ENCODE results near the gene ATXN1. TPM values are rescaled to one million over a fixed set of nuclear protein-coding genes. Genes with fewer than 3 reads are reported as not detected.
A peak's percentile ranks its signal among the peaks of the same experiment; 100 is the strongest.

The ATXN1 gene
- total RNA-seq, 4 donors from 2014 or later: 21.0 to 102 (median 51.1) TPM

DNA sequence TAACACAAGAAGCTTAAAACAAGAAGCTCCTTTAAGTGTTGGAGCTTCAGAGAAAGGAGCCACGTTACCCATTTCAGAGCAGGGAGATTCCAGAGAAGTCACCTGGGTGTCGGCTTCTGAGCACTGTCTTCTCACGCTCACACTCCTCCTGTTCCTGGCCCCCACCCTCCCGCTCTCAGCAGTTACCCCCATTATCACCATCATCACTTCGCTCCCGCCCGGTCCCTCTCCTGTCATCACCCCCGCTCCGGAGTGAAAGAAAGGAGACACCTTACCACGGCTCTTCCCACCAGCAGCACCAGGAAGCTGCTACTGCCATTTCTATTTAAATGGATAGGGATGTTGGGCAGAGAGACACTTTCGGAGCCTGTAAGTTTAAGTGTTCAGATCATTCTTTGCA is 399.0 kb downstream of the ATXN1 start:
- no peaks in the 10 kb centered on the region for H3K9me3 ChIP-seq
- H3K36me3 ChIP-seq: no peaks in the 10 kb centered on the region
- intact Hi-C loops (cut with DNase I; ENCODE audit: low total_unique reads): no loop called here
- H3K4me3 ChIP-seq: no peak overlapping the region
- H3K4me1 ChIP-seq: peaks cover 0 to 10% of the 10 kb centered on the region in 2 donors
- peak overlapping the region; percentile 75 to 78 for H3K27ac ChIP-seq
- TF ChIP-seq, protein P1, sequence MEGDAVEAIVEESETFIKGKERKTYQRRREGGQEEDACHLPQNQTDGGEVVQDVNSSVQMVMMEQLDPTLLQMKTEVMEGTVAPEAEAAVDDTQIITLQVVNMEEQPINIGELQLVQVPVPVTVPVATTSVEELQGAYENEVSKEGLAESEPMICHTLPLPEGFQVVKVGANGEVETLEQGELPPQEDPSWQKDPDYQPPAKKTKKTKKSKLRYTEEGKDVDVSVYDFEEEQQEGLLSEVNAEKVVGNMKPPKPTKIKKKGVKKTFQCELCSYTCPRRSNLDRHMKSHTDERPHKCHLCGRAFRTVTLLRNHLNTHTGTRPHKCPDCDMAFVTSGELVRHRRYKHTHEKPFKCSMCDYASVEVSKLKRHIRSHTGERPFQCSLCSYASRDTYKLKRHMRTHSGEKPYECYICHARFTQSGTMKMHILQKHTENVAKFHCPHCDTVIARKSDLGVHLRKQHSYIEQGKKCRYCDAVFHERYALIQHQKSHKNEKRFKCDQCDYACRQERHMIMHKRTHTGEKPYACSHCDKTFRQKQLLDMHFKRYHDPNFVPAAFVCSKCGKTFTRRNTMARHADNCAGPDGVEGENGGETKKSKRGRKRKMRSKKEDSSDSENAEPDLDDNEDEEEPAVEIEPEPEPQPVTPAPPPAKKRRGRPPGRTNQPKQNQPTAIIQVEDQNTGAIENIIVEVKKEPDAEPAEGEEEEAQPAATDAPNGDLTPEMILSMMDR (IDR thresholded peaks at IDR 0.05): no peak
- TF ChIP-seq POLR2A (IDR thresholded peaks at IDR 0.05): no peak
- H3K27me3 ChIP-seq: no peaks in the 10 kb centered on the region
- DNase-seq: no peak

DNA sequence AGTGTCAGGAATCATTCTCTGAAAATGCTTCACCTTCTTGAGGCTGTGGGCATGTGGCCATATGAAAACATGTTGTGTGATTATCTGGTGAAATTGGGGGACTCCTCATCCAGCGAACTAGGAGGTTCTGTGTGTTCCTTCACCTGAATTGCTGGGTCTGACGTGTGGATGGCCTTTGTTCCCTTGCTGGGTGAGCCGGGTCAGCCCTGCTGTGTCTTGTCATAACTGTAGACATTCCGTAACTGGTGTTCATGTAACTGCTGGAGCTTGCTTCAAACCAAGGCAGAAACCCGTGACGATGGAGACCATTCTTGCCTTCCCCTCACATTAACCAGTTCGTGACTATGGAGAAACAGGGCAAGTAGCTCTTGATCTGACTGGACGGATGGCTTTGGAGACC is 399.4 kb downstream of the ATXN1 start:
- H3K36me3 ChIP-seq: no peaks in the 10 kb centered on the region
- no peaks in the 10 kb centered on the region for H3K9me3 ChIP-seq
- H3K4me3 ChIP-seq: no peak overlapping the region
- intact Hi-C loops (cut with DNase I; ENCODE audit: low total_unique reads): no loop called here
- H3K27me3 ChIP-seq: no peaks in the 10 kb centered on the region
- TF ChIP-seq POLR2A (IDR thresholded peaks at IDR 0.05): no peak
- TF ChIP-seq, protein P1 (IDR thresholded peaks at IDR 0.05): no peak
- H3K4me1 ChIP-seq: peaks cover 0 to 11% of the 10 kb centered on the region in 2 donors
- DNase-seq: peak in 1 of 2 donors; percentile 69
- peak overlapping the region; percentile 75 to 78 for H3K27ac ChIP-seq

DNA sequence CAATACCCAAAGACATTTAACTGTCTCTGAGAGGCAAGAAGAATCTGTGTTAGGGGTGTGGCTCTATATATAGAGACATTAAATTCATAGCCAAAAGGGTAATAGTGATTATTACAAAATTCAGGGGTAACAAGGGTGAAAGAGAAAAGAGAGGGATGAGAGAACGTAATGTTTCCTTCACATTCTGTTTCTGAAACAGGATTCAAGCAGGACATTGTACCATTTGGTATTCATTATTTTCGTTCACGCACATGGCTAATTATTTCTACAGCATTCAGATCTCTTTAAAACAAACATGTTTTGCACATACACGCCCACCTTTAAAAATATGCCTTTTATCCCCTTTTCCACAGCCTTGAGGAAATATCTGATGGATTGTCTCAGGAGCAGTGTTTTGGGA is 400.1 kb downstream of the ATXN1 start:
- Histone ChIP-seq H3K4me3 (no peak overlapping the region), H3K27me3 (no peaks in the 10 kb centered on the region), H3K27ac (peak overlapping the region; percentile 75 to 78), H3K36me3 (no peaks in the 10 kb centered on the region), H3K9me3 (no peaks in the 10 kb centered on the region), H3K4me1 (peaks cover 0 to 18% of the 10 kb centered on the region in 2 donors)
- intact Hi-C loops (cut with DNase I; ENCODE audit: low total_unique reads): no loop called here
- no peak for DNase-seq
- TF ChIP-seq POLR2A (IDR thresholded peaks at IDR 0.05): no peak
- TF ChIP-seq, protein P1 (IDR thresholded peaks at IDR 0.05): no peak

DNA sequence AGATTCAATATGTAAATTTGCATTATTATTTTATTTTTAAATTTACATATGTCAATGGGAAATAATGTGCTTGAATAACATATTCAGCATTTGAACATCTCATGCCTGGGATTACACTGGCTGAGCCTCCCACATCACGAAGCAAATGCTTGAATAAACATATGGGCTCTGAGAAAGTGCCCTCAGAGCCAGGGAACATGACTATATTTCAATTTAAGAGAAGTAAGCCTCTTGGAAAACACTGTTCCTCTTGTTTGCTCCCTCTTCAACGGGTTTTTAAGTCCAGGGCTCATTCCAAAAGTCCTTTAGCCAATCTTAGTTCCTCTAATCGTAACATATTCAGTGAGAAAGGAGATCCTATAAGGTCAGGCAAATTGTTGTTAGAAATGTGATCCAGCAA is 400.9 kb downstream of the ATXN1 start:
- TF ChIP-seq, protein P1 (IDR thresholded peaks at IDR 0.05): no peak
- no peak for TF ChIP-seq POLR2A (IDR thresholded peaks at IDR 0.05)
- H3K27ac ChIP-seq: peak overlapping the region; percentile 75 to 78
- H3K27me3 ChIP-seq: no peaks in the 10 kb centered on the region

DNA sequence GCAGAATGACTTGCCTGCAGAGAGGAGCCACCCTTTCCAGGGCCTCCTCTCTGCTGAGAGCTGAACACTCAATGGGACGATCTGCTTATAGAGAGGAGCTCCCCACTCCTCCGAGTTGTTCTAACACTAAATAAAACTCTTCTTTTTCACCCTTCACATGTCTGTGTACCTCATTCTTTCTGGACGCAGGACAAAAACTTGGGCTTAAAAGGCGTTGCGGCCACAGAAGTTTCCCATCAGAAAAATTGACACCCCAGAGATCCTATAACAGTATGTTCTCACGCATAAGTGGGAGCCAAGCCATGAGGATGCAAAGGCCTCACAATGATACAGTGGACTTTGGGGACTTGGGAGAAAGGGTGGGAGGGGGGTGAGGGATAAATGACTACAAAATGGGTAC is 401.7 kb downstream of the ATXN1 start:
- Histone ChIP-seq H3K27ac (peak overlapping the region; percentile 75 to 78), H3K36me3 (no peaks in the 10 kb centered on the region), H3K27me3 (no peaks in the 10 kb centered on the region), H3K4me3 (no peak overlapping the region), H3K4me1 (peaks cover 0 to 22% of the 10 kb centered on the region in 2 donors), H3K9me3 (no peaks in the 10 kb centered on the region)
- no peak for DNase-seq
- intact Hi-C loops (cut with DNase I; ENCODE audit: low total_unique reads): no loop called here
- no peak for TF ChIP-seq POLR2A (IDR thresholded peaks at IDR 0.05)
- TF ChIP-seq, protein P1 (IDR thresholded peaks at IDR 0.05): no peak

More for the DNA sequence above, 400.9 kb downstream of the ATXN1 start:
- Histone ChIP-seq H3K36me3 (no peaks in the 10 kb centered on the region), H3K4me1 (peaks cover 0 to 22% of the 10 kb centered on the region in 2 donors), H3K9me3 (no peaks in the 10 kb centered on the region), H3K4me3 (no peak overlapping the region)
- intact Hi-C loops (cut with DNase I; ENCODE audit: low total_unique reads): no loop called here
- no peak for DNase-seq
